AG04450 (cell line): ENCODE results near the gene PLXNA1. TPM values are rescaled to one million over a fixed set of nuclear protein-coding genes. Genes with fewer than 3 reads are reported as not detected.

Experiments
- CTCF ChIA-PET: fragments of 300-600, 350-600 bp; formaldehyde crosslinking; extraction: SDS; loops from one replicate; lab custom pipeline; 2022; ENCODE audit warnings: antibody characterized with exemption, inconsistent platforms; lab: Charles Lee
- POLR2A ChIA-PET: fragments of 350-600 bp; formaldehyde crosslinking; extraction: SDS; loops from one replicate; lab custom pipeline; 2021; ENCODE audit warnings: antibody characterized with exemption, inconsistent platforms; lab: Yijun Ruan, JAX
- DNase-seq: peaks from one replicate; pipeline ENCODE4 v3.0.0-alpha.2; 2011; ENCODE audit warnings: low read depth, low spot score
- H3K27ac ChIP-seq: one replicate; pipeline ENCODE4 v1.5.1; 2012; ENCODE audit warnings: low read depth, low read length, control low read depth
- H3K27me3 ChIP-seq: one replicate; pipeline ENCODE4 v1.6.0; 2012; ENCODE audit warnings: low read length; ENCODE audit not compliant: control insufficient read depth, insufficient read depth
- H3K4me3 ChIP-seq: 2 replicates; pipeline ENCODE4 v1.5.1; 2011; ENCODE audit warnings: mild to moderate bottlenecking, low read depth, low read length, control low read depth
- H3K9me3 ChIP-seq: 2 replicates; pipeline ENCODE4 v1.5.1; 2012; ENCODE audit warnings: low read length; ENCODE audit not compliant: control insufficient read depth, insufficient read depth
- polyA plus RNA-seq: library from polyadenylated mRNA; depleted of rRNA; stranded (reverse); fragments of >200 nt; gene quantifications from 2 replicates; pipeline ENCODE4 v1.2.3, GENCODE V29; 2011
- TF ChIP-seq, protein P1 (sequence below): IDR thresholded peaks from 2 replicates; pipeline ENCODE4 v1.5.1; 2011; ENCODE audit warnings: low read depth, low read length, control low read depth, inconsistent platforms

The PLXNA1 gene
- polyA plus RNA-seq, 1 experiment, result 22.0 TPM

DNA sequence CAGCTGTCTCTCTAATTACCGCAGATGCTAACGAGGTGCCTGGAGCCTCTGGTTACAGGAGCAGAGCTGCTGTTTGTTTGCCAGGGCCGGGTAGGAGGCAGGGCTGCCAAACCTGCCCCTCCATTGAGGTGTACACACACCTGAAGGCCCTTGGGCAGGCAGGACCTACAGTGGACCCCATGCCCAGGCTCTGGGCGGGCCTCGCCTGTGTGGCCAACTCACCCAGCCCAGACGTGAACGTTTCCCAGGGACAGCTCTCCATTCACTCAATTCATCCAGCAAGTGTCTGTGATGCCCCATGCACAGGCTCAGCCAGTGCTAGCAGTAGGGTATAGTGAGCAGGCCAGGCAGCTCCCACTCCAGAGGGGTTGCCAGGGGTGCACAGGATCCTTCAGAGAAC is 43.7 kb downstream of the PLXNA1 start:
- DNase-seq, result no peak
- POLR2A ChIA-PET, result no interaction called here
- Histone ChIP-seq H3K27me3 (no peaks in the 10 kb centered on the region), H3K9me3 (no peaks in the 10 kb centered on the region; the same call in 1 of the 2 replicates), H3K27ac (no peak overlapping the region), H3K4me3 (no peak overlapping the region)
- CTCF ChIA-PET, result interaction anchor here (2.0 kb wide), 1 partner anchor 275 kb away, joined by 6 read pairs; no protein-coding TSS in a partner anchor
- TF ChIP-seq, protein P1, sequence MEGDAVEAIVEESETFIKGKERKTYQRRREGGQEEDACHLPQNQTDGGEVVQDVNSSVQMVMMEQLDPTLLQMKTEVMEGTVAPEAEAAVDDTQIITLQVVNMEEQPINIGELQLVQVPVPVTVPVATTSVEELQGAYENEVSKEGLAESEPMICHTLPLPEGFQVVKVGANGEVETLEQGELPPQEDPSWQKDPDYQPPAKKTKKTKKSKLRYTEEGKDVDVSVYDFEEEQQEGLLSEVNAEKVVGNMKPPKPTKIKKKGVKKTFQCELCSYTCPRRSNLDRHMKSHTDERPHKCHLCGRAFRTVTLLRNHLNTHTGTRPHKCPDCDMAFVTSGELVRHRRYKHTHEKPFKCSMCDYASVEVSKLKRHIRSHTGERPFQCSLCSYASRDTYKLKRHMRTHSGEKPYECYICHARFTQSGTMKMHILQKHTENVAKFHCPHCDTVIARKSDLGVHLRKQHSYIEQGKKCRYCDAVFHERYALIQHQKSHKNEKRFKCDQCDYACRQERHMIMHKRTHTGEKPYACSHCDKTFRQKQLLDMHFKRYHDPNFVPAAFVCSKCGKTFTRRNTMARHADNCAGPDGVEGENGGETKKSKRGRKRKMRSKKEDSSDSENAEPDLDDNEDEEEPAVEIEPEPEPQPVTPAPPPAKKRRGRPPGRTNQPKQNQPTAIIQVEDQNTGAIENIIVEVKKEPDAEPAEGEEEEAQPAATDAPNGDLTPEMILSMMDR, result no peak

DNA sequence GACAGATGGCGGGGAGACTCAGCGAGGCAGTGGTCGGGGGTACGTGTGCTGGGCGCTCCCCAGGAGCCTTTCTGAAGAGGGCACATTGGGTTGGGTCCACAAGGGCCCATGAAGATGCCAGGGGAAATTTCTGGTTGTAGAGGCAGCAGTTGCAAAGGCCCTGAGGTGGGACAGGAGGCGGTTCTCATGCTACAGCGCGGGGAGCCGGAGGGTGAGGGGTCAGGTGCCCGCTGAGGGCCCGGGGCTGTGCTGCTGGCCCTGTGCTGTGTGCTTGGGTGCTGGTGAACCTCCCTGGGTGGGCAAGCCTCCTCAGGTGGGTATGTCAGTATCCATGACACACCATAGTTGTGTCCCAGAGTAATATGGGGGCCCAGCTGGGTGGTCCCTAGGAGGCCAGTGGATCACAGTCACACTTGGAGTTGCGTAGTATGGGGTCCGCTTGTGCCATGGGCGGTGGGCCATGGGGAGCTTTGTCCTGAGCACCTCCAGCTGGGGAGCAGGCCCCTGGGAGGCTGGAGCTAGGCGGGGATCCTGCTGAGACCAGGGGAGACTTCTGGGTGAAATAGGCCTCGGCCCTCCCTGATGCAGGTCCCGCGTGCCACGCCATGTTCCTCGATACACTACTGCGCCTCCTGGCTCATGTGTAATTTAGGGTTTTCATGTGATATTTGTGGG is 44.3 kb downstream of the PLXNA1 start:
- Histone ChIP-seq H3K9me3 (no peaks in the 10 kb centered on the region; the same call in 1 of the 2 replicates), H3K4me3 (no peak overlapping the region), H3K27ac (no peak overlapping the region), H3K27me3 (no peaks in the 10 kb centered on the region)
- DNase-seq, result no peak
- ChIA-PET CTCF (interaction anchor here (2.0 kb wide), 1 partner anchor 276 kb away, joined by 6 read pairs; no protein-coding TSS in a partner anchor), POLR2A (no interaction called here)
- TF ChIP-seq, protein P1, result no peak

DNA sequence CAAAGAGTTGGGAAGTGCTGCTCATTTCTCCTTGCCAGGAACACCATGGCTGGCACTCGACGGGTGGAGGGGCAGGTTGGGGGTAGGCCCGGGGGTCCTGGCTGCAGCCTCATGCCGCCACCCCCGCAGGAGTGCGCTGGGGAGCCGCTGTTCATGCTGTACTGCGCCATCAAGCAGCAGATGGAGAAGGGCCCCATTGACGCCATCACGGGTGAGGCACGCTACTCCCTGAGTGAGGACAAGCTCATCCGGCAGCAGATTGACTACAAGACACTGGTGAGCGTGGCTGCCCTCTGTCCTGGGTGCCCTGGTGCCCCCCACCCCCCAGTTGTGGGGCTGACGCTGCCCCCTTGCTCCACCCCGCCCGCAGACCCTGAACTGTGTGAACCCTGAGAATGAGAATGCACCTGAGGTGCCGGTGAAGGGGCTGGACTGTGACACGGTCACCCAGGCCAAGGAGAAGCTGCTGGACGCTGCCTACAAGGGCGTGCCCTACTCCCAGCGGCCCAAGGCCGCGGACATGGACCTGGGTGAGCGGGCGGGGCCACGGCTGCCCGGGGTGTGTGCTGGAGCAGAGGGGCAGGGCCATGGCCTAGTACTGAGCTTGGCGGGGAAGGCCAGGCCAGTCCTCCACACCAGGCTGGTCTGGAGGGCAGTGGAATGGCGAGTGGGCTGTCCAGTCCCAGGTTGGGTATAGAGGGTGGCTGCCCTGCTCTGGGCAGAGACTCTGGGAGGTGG is 45.1 kb downstream of the PLXNA1 start:
- no peak for DNase-seq
- H3K4me3 ChIP-seq, result no peak overlapping the region
- no peaks in the 10 kb centered on the region for H3K27me3 ChIP-seq
- H3K27ac ChIP-seq, result no peak overlapping the region
- CTCF ChIA-PET, result no interaction called here
- TF ChIP-seq, protein P1, result no peak
- POLR2A ChIA-PET, result no interaction called here
- H3K9me3 ChIP-seq, result no peaks in the 10 kb centered on the region; the same call in 1 of the 2 replicates

DNA sequence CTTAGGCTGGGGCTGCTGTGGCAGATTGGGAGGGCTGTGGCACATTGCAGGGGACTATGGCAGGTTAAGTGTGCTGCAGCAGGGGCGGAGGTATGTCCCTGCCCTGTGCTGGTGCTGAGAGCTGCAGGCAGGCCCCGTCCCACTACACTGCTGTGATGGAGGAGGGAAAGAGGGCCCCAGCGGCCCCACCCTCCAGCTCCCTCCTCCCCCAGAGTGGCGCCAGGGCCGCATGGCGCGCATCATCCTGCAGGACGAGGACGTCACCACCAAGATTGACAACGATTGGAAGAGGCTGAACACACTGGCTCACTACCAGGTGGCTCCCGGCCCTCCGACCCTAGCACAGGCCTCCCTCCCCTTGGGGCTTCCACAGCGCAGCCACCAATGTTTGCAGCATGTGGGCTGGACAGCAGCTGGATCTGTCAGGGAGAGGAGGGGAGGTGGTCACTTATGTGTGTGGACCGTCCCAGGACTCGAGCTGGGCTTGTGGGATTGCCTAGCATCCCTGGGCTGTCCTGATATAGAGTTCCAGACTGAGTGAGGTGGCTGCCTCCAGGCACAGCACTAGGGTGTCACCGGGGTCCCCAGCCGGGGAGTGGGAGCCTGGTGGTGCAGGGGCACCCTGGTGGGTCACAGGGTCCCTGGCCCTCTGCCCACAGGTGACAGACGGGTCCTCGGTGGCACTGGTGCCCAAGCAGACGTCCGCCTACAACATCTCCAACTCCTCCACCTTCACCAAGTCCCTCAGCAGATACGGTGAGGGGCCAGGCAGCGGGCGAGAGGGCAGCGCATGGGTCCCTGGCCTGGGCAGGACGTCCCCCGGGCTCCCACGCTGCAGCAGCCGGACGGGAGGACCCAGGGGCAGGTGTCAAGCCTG is 46.1 kb downstream of the PLXNA1 start:
- H3K9me3 ChIP-seq, result no peaks in the 10 kb centered on the region; the same call in 1 of the 2 replicates
- POLR2A ChIA-PET, result no interaction called here
- no peak overlapping the region for H3K4me3 ChIP-seq
- no peaks in the 10 kb centered on the region for H3K27me3 ChIP-seq
- TF ChIP-seq, protein P1, result no peak
- CTCF ChIA-PET, result no interaction called here
- no peak overlapping the region for H3K27ac ChIP-seq
- no peak for DNase-seq
